ENCODE results near the gene CARD16.
"Not testable (repeated sequence)": the region's sequence is repeated elsewhere in the genome, so short reads cannot be mapped to it uniquely, and the experiment has no call there.

The CARD16 gene

DNA sequence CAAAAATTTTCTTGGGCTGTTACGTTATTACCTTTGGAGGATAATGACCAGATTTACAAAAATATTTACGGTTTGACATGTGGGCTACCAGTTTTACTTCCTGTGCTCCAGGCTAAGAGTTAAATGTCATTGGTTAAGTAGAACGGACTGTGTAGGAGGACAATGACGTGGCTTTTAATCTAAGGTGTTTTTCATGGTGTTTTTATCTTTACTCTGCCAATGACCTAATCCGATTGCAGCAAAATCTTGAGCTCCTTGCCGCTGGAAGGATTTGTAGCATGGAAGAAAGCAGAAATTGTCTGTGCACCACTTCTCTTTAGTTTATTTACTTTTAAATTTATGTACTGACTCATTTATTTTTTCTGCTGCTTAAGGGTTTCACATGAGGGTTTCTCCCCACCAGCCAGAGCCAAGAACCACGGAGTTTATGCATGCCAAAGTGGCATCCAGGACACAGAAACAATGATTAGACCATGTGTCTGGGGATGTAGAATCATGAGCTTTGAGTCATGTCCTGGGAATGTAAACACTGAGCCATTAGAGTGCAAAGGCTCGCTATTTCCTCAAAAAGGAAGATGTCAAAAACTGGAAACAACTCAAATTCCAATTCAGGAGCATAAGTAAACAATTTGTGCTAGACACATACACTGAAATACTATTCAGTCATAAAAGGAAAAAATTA lies 1.9 kb upstream of the CARD16 start:
- DNase-seq, result no peak

DNA sequence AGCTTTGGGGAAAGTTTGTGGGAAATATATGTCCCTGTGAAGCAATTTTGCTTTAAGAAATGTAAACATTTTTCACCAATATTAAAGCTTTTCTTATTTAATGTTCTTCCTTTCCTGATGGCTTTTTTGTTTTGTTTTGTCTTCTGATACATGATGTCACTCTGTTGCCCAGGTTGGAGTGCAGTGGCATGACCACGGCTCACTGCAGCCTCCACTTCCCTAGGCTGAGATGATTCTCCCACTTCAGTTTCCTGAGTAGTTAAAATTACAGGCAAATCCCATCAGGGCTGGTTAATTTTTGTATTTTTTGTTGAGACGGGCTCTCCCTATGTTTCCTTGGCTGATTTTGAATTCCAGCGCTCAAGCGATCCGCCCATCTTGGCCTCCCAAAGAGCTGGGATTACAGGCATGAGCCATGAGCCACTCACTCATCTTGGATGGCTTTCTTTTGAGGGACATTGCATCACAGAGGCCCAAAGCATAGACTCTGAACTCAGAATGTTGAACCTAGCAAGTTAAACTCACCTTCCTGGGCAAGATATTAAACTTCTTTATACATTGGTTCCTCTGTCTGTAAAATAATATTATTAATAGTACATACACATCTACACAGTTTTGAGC lies 651 bp upstream of the CARD16 start:
- DNase-seq, result no peak

DNA sequence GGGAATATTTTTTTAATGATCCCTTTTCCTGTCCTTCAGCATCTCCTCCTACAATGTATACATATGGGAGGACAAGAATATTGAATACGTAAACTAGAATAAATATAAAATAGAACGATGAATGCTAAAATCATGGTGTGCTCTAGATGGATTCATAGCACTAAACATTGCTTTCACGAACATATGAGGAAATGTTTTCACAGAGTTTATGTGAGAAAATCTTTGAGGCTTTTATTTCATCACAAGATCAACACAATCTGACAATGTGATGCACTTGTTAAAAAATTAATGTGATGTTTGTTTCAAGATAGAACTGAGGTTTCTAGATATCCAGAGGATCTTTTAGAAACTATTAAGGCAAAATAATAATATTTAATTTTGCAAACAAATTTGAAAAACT lies 3.0 kb downstream of the CARD16 start:
- DNase-seq, result no peak

DNA sequence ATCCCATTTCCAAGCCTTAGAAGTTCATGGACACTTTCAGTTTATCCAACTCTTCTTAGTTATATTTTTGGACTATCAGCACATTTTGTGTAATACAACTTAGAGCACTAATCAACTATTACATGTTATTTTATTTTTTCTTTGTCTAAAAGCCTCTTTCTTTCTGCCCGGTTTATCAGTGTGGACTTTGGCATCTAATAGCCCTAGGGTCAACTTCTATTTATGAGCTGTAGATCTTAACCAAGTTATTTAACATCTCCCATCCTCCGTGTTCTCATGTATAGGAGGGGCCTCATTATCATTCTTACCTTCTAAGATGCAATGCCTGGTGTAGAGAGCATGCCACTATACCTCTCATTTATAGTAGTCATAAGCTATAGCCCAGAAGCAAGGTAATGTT lies 4.4 kb downstream of the CARD16 start:
- no peak for DNase-seq

DNA sequence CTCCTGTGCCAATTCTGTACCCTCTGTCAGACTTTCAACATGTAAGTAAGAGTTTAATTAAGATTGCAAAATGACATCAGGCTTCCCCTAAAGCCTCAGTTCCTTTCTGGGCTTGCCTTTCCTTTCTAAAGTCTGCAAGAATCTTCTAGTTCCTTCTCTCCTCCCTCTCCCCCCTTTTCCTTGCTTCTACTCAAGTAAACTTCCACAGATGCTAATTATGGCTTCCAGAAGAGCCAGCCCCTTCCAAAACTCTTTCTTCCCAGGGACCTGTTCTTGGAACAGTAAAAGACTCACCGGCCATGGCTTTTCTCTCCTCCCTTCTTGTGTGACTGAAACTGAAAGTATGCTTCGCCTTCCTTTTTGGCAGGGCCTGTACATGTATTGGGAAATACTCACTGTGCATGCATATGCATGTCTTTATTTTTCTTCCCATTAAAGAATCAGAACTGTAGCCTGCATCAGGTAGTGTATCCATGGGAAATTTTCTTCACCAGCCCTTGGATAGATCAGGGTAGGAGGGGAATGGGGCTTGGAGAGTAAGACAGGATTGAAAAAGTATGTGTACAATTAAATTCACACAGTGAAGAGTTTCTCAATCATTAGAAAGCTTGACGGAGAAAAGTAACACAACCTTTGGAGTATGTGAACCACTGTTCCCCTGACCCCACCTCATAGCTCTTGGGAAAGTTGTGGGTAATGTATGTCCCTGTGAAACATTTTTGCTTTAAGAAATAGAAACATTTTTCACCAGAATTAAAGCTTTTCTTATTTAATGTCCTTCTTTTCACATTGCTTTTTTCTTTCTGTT lies 10.1 kb downstream of the CARD16 start, which contains the start of gene CASP1:
Gene CASP1 (minus strand): TSS at position 332 of the 808 bp plus-strand sequence. CDS start 31 bp downstream, at position 301.
- peak; percentile 52 for DNase-seq

DNA sequence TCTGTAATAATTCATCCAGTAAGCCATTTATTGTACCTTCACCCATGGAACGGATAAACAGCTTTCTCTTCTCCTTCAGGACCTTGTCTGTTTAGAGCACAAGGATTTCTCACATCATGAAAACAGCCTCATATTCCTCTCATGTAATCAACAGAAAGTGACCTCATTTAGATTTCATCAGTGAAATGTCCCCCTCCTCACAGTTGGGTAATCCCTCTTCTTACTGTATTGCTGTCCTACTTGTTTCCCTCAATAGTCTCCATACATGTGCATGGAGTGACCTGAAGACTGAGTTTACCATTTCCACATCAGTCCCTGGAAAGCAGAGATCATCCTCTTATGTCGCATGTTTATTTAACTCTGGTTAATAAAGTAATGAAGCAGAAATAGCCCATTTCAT lies 10.7 kb downstream of the CARD16 start:
- DNase-seq, result not testable (repeated sequence)

DNA sequence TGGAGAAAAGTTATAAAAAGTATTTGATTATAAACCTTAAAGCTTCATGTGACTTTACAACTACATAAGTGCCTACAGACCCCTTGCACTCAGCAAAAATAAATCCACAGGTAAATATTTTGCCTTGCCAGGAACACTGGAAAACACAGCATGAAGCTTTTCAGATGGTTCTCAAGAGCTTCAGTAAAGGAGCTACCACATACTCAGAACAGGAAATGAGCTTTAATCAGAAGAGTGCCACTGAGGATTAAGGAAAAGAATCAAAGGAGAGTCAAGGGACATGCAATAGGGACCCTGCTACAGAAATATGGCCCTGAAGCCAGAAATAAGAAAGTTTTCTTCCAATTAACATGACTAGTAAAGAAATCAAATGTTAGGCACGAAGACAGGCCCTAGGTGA lies 11.4 kb downstream of the CARD16 start:
- no peak for DNase-seq

DNA sequence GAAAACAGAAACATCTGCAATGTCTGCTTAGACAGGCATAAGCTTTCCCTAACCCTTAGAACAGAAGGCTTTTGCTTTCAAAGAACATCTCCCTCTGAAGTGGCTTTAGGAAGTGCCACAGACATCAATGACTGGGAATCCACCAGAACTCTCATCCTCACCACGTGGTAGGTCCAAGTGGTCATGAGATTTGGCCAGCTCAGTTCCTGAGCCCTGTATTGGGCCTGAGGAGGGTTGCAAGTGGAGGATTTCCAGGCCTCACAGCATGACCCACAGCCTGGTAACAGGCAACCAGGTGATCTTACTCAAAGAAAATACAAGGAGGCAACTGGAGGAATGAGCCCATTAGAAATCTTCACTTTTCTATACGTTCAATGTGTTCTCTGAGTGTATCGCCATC lies 11.8 kb downstream of the CARD16 start:
- no peak for DNase-seq

DNA sequence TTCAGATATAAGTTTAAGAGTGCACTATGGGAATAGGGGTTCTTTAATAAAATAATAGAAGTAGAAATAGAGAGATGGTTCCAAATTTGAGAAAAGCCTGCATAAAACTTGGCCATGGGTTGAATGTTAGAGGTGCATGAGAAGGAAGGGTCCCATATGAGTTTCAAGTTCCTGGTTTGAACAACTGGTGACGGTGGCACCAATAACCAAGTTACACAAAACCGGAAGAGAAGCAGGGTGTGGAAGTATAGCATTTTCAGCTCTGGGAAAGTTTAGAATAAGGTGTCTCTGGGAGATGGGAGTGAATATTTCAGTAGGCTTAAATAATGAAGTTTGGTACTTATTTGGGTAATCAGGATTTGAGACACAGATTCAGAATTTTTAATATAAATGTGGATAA lies 12.6 kb downstream of the CARD16 start:
- DNase-seq, result no peak

DNA sequence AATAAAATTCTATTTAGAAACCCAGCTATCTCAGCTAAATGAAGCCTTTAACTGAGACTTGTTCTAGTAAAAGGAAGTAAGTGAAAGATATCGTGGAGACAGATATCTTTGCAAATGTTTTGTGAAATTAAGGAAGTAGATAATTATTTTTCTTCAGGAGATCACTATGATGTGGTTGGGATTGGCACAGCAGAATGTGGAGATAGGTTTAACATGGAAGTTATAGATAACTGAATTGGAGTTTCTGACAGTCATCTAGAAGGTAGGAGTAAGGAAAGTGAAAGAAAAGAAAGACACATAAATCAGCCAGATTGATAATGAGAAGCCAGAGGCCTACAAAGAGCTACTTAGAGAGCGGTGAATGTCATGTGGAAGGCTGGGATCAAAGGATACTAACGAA lies 17.5 kb downstream of the CARD16 start:
- DNase-seq, result no peak

DNA sequence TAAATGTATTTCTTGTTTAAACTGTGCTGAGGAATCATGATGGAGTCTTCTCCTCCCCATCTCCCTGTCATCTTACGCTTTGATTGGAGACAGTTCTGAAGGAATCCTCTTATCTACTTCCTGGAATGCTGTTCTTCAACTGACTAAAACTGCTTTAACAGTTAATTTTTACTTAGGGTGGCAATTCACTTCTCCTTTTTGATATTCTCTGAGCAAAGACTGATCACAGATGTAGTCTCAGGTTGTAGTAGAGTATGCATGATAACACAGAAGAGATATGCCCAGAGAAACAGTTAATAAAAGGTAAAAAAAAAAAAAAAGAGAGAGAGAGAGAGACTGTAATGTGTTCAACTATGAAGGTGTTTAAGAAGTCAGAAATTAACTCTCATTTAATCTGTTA lies 20.7 kb downstream of the CARD16 start:
- no peak for DNase-seq

DNA sequence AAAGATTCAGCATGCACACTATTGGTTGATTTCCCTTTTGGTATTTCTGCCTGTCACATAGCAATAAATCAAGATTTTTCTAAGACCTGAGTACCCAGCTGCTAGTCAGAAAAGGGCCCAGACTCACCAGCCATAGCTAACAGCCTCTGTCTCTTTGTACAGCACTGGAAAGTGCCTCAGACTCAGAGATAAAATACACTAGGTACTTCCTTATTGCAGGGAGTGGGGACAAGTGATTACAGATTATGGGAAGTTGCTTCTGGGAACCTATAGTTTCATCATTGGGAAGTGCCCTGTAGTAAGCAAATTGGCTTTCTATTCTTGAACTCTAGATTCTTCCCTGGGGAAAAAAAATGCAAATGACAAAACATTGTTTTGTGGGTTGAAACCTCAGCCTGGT lies 22.1 kb downstream of the CARD16 start, which contains the start of gene CASP5:
Gene CASP5 (minus strand): TSS at position 166 of the 400 bp plus-strand sequence. CDS start 32 bp downstream, at position 134.
- DNase-seq, result no peak

DNA sequence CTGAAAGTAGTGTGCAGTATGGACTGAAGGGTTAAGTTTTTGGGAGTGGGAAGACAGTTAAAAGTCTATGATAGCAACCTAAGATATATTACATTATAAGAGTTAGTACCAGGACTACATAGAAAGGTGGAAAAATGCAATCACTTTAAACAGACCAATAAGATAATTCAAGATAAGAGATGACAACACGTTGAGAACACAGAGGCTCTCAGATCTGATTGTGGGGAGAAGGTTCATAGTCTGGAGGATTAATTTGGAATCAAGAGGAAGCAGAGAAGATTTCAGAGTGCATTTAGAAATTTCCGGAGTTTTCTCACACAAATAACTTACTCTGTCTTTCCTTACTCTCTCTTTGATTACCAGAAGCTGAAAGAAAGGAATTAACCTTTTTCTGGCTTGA lies 22.6 kb downstream of the CARD16 start:
- DNase-seq, result no peak

DNA sequence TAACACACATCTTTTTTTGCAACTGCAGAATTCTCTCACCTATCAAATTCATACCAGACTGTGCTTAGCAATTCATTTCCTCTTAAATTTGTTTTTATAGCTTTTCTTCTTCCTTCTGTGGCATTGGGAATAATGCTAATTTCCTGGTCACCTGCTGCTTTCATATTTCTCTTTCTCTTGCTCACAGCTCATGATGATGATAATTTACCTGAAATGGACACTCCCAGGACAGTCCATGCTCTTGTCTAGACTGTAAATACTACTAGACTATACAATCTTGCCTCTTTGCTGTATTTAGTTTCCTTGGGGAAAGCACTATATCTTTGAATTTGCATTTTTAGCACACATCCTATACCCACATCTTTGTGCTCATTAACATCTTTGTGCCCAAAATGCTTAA lies 37.7 kb downstream of the CARD16 start:
- no peak for DNase-seq

DNA sequence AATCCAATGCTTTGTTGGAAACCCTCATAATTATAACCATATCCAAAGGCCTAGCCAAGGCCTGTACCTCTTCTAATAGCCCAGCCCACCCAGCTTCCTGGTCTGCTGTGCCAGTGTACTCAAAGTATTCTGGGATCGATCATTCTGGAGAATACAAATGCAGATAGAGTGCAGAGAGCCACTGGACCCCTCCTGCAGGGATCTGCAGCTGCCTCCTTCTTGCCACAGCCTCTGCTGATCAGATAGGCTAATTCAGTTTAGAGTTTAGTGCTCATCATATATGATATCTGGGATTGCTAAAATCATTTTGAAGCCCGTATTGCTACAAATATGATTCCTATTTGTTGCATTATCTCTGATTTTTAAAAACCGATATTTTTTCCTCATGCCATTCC lies 39.7 kb downstream of the CARD16 start:
- DNase-seq, result no peak

DNA sequence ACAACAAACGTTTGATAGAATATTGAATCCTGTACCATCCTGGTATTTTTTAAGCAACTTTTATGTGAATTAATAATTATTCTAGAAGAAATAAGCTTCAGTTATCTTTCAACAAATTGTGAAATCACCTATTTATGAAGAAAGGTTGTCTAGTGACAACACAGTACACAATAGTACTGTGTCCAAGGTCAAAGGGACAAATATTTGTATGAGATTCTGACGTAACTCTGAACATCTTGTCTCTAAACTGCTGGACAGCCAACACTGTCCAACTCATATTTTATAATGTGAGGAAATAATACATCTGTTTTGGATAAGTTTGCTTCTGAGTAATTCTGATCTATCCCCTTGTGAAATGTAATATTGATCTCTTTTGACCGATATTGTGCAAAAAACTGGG lies 41.1 kb downstream of the CARD16 start:
- DNase-seq, result no peak

DNA sequence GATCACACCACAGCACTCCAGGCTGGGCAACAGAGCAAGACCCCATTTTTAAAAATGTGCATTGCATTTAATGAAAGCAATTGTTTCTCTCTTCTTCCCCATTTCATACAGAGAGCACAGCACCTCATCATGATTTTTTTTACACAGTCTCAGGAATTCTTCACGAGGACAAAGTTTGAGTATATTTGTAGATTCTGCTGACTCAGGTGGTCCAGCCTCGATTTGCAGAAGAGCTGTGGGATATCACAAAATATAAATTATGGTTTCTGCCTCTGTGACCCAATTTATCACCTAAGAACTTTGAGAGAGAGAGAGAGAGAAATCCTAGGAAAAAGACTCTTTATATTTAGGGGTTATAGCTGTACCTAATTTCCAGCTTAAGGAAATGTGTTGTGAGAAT lies 42.0 kb downstream of the CARD16 start:
- no peak for DNase-seq

DNA sequence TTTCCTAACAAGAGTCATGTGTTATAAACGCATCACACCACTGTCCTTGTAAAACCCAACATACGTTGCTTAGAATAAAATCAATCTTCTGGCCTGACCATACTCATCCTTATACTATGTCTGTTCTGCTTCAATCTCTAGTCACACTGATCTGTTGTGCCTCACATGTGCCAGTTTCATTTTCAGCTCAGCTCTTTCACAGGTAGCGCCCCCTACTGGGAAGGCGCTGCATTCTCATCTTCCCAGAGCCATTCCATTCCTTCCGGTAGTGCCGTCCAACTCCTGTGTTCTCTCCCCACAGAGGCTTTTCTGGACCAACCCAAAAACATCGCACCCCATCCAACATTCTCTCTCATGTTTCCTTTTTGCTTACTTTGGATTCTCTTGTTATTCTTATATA lies 44.3 kb downstream of the CARD16 start:
- no peak for DNase-seq

DNA sequence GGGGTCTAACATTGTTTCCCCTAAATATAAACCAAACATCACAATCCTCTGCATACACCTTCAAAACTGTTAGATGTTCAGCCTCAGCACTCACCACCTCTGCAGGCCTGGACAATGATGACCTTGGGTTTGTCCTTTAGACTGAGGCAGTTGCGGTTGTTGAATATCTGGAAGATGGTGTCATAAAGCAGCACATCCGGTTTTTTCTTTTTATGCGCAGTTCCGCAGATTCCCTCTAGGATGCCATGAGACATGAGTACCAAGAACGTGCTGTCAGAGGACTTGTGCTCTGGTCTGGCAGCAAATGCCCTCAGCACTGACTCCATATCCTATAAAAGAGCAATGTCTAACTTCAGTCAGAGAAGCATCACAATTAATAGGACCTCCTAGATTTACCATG lies 45.0 kb downstream of the CARD16 start:
- DNase-seq, result no peak

DNA sequence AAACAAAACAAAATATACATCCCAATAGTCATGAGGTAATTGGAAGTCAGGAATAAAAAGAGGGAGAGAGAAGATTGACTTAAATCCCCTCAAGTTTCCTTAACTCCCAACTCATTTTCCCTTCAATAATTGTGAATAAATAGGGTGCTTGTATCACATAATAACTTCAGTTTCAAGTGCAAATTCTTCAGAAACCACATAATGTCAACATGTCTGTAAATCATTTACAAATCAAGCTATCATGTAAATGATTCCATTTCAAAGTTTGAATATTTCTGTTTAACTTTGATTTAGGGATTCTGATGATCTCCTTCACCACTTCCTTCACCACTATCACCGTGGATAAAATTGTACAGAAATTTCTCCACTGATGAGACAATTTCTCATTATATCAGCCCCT lies 45.4 kb downstream of the CARD16 start:
- DNase-seq, result no peak

DNA sequence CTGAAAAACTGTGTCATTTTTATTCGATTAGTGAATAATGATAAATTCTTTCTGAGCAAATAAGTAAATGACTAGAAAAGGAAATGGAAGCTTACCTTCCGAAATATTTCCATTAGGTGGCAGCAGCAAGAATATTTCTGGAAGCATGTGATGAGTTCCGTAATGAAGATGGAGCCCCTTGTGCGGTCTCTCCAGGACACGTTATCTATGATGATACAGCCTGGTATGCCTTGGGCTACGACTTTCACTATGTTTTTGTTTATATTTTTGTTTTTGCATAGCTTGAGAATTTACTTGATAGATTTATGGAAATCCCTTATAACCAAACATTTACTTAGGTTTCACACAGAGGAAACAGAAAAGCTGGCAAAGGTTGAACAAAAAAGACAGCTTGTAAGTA lies 47.8 kb downstream of the CARD16 start:
- DNase-seq, result no peak

DNA sequence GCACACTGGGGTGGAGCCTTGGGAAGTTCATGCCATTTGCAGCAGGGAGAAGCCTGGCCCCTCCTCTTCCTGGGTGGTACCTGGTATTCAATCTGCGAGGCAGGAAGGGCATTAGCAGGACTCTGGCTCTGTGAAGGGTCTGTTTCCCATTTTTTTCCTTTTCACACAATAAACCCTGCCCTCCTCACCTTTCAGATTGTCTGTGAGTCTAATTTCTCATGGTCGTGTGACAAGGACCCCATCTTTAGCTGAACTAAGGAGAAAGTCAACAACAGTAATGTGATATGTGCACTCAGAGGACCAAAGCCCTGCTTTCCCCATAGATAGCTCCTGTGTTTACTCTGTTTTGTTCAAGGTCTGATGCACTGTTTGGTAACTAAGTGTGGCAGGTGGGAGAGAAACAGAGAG lies 50.1 kb downstream of the CARD16 start:
- no peak for DNase-seq

DNA sequence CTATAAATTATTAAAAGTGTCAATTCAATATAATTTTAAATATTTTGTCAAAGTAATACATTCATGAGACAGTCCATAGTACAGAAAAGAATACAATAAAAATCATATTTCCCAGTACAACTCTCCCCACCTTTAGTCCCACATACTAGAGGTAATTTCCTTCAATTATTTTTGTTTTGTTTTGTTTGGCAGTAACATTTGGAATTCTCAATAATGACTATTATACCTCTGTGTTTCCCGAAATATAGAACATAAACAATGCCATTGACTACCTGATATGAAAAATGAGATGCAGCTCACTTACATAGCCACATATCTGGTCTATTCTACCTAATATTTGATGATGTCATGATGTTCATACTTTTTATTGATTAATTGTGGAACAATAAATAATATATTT lies 52.4 kb downstream of the CARD16 start:
- no peak for DNase-seq

DNA sequence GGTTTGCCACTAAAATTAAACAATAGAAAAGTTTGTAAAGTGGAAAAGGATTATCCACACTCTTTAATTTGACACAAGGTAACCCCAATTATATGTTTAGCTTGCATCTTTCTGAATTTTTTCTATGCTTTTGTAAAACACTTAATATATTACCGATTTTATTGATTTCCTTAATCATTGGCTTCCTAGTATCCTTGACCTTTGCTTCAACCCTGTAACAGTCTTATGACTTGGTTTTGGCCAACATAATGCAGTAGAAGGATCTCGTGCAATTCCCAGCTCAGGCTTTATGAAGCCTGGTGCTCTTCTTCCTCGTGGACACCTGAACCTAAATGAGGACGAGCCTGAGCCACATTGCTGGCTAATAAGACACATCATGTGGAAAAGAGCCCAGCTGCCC lies 53.1 kb downstream of the CARD16 start:
- DNase-seq, result no peak
